GOT3 (cell line): ENCODE results near the gene ADH6.
"Not testable (repeated sequence)": the region's sequence is repeated elsewhere in the genome, so short reads cannot be mapped to it uniquely, and the experiment has no call there.

ENCODE experiments used
- DNase-seq: peaks from one replicate; lab custom pipeline; 2025; ENCODE audit warnings: mixed read lengths; lab: John Stamatoyannopoulos, UW

ADH6 gene

DNA sequence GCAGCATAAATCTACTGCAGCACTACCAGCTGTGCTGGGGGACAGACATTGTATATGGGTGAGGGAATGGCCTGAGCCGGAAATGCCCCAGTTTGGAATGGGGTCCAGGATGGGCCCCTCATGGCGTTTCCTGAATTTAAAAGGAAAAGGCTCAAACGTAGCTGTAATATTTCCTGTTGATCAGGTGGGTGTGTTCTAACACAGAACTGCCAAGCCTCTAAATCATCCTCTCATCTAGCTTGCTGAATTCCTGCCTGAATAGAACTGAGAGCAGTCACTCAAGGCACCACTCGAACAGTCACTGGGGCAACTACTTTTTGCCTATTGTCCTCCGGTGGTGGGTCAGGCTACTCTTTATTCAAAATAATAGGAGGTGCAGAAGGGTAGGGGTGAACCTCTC is 28.7 kb downstream of the ADH6 start:
- DNase-seq = no peak

DNA sequence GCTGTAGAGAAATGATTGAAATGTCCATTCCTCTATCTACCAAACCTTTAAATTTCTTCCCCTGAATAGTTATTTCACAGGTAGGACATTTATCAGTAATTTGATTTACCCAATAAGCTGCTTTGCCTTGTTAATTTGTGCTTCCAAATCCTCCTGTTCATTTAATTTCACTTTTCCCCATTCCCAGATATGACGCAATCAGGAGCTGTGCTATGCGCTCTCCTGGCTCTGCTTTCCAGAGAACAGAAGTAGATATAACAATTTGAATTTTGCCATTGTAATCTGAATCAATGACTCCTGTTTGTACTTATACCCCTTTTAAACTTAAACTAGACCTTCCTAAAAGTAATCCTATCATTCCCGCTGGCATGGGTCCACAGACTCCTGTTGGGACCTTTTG is 29.1 kb downstream of the ADH6 start:
- not testable (repeated sequence) for DNase-seq

DNA sequence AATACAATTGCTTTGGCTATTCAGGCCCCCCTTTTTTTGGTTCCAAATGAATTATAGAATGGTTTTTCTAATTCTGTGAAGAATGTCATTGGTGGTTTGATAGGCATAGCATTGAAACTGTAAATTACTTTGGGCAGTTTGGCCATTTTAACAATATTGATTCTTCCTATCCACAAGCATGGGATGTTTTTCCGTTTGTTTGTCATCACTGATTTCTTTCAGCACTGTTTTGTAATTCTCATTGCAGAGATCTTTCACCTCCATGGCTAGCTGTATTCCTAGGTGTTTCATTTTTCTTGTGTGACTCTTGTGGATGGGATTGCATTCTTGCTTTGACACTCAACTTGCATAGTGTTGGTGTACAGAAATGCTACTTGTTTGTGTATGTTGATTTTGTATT is 33.0 kb downstream of the ADH6 start:
- DNase-seq = no peak

DNA sequence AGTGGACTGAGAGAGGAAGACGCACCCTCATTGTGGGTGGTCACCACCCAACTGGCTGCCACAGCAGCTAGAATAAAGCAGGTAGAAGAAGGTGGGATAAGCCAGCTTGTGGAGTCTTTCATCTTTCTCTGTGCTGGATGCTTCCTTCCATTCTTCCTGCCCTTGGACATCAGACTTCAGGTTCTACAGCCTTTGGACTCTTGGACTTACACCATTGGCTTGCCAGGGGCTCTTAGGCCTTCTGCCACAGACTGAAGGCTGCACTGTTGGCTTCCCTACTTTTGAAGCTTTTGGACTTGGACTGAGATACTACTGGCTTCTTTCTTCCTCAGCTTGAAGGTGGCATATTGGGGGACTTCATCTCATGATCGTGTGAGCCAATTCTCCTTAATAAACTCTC is 33.5 kb downstream of the ADH6 start:
- no peak for DNase-seq

DNA sequence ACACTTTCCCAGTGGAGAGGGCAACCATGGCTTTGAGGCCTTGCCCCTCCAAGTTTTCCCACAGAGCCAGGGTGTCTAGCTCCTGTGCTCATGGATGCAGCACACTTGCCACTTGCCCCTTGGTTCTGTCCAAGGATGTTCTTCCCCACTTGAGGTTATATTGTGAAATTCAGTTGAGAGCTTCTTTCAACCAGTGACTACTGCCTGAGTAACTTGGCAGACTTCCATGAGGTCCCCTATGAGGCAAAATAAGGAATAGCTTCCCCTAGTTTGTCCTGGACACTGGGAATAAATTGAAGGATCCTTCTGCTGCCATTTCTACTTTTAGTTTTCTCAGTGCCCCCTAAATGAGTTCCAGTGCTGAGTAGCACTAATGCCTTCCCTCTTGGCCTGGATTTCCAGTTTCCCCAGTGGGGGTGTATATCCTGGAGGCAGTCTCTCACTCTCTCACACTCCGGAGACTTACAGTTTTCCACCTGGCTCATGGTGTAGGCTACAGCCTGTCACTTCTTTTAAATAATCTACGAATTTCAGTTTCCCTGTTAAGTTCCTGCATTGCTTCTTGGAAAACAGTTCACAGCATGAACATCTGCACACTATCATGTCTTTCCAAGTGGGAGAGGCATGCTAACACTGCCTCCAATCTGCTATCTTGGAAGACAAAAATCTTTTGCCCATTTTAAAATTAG is 38.5 kb downstream of the ADH6 start:
- no peak for DNase-seq

GRCh38 chr4:99179626-99180025 is 39.4 kb downstream of the ADH6 start:
- DNase-seq = no peak

DNA sequence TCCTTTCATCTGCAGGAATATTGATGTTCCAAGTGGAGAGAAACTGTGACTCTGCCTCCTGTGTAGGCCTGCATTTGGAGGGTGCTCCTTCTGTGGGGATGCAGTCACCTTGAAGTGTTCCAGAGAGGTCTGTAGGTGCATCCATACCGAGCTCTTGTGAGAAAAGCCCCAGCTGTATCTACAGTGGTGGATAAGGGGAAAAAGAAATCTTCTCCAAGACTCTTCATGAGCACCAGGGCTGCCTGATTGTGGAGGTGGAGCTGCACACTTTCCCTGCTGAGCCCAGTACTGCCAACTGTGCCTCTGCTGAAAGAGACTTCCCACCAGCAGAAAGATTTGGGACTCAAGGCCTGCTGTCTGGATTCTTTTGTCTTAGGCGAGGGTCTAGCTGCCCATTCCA is 39.9 kb downstream of the ADH6 start:
- no peak for DNase-seq

- DNase-seq = no peak
These were observed 52.5 kb downstream of the ADH6 start for GRCh38 chr4:99166544-99166943.

- DNase-seq = no peak
These were observed 53.1 kb downstream of the ADH6 start for GRCh38 chr4:99165978-99166377.

DNA sequence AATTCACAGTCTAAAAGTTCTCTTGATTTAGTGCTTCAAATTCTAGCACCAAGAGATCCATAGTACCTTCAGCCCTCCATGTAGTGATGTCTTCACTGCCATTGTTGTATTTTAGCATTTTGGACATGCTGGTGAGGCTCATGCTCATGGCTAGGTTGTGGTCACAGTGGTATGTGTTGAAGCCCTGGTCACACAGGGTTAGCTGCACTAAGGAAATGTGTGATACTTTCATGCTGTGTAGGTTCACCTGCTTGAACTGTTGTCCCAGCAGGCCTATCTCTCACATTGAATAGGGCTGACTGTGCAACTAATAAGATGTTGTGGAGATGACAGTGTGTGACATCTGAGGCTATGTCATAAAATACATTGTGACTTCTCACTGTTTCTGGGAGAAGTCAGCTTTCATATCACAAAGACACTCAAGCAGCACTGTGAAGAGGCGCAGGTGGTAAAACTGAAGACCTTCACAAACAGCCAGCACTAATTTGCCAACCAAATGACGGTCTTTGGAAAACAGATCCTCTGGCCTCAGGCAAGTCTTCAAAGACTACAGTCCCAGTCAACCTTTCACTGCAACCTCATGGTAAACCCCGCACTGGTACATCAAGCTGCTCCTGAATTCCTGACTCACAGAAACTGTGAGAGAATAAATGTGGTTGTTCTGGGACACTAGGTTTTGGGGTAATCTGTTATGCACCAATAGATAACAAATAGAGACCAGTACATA is 57.5 kb downstream of the ADH6 start:
- DNase-seq = no peak

GRCh38 chr4:99159699-99160098 is 59.3 kb downstream of the ADH6 start:
- DNase-seq = no peak

GRCh38 chr4:99157478-99157935 is 61.5 kb downstream of the ADH6 start:
- no peak for DNase-seq

DNA sequence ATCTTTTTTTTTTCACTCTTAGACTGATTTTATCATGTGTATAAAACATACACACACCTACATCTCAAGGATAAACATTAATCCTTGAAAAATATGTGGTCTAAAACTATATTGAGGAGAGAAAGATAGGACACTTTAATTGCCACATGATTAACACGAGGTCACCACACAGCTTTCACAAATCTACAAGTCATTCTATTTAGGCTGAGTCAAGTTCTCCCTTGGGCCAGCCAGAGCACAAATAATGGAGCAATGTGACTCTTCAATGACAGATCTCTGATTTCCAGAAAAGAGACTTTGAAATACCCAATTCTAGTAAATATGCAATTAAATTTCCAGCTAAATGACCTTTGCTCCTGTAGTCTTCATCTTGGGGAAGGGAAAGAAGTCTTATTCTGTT is 62.1 kb downstream of the ADH6 start:
- no peak for DNase-seq

DNA sequence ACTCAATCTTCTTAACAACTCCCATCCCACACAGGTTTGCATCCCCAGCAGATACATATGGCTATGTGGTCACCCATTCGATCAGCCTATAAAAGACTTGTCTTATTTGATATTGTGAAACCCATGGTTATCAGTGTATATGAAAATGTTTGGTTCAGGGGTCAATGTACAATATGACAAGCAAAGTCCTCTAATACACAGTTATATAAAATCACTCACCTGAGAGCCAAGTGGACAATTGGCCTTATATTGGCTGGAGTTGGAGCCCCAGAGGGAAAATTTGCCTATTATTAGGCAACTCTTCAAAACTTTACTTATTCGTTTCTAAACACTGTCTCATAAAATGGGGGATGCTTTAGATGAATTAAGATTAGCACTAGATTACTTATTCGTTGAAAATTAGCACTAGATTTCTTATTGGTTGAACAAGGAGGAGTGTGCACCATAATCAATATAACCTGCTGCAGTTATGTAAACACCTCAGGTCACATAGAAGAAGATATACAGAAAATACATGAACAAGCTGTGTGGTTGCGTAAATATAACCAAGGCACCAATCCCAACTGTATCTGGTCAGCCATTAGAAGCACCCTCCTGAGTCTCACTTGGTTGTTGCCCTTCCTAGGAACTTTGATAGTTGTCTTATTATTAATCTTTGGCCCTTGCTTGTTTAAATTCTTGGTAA is 64.2 kb downstream of the ADH6 start:
- DNase-seq = no peak
